ENCODE data around the gene ILF3.

The ILF3 gene

GRCh38 chr19:10621966-10622365, 32.2 kb upstream of the ILF3 start:
- Histone ChIP-seq H3K27me3 (ENCODE audit: insufficient read depth, poor library complexity, severe bottlenecking) (no peaks in the 10 kb centered on the region), H3K27ac (replicated peaks) (no peak overlapping the region), H3K4me3 (replicated peaks; ENCODE audit: insufficient read depth, low read length) (no peak overlapping the region)
- TF ChIP-seq SPI1 (IDR thresholded peaks at IDR 0.05; ENCODE audit: borderline replicate concordance, low read depth), result no peak
- TF ChIP-seq REST (IDR thresholded peaks at IDR 0.05; ENCODE audit: insufficient replicate concordance, low read depth), result no peak
- no peak for TF ChIP-seq GABPA (IDR thresholded peaks at IDR 0.05; ENCODE audit: low read depth)
- no peak for TF ChIP-seq POLR2AphosphoS5 (IDR thresholded peaks at IDR 0.05; ENCODE audit: low read depth)
- no peak for TF ChIP-seq CTCF (IDR thresholded peaks at IDR 0.05; ENCODE audit: insufficient read depth, low read length)
- DNase-seq (ENCODE audit: low read depth in 1 of 2, low spot score in 1 of 2), result no peak

DNA sequence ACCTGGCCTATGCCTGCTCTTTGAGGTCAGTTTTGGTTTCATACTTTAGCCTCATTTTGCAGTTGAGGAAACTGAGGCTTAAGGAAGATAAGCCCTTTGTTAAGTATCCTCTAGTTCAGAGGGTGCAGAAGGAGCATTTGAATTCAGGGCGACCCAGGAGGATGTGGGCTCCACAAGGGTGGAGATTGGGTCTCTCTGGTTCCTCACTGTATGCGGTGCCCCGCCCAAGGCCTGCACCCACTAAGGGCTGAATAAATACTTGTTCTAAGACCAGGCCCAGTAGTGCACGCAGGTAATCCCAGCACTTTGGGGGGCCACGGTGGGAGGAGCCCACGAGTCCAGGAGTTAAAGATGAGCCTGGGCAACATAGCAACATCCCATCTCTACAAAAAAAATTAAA, 29.6 kb upstream of the ILF3 start:
- TF ChIP-seq REST (IDR thresholded peaks at IDR 0.05; ENCODE audit: insufficient replicate concordance, low read depth) (no peak), POLR2AphosphoS5 (IDR thresholded peaks at IDR 0.05; ENCODE audit: low read depth) (no peak)
- Histone ChIP-seq H3K27ac (replicated peaks) (no peak overlapping the region), H3K27me3 (ENCODE audit: insufficient read depth, poor library complexity, severe bottlenecking) (no peaks in the 10 kb centered on the region), H3K4me3 (replicated peaks; ENCODE audit: insufficient read depth, low read length) (no peak overlapping the region)
- DNase-seq (ENCODE audit: low read depth in 1 of 2, low spot score in 1 of 2), result no peak

DNA sequence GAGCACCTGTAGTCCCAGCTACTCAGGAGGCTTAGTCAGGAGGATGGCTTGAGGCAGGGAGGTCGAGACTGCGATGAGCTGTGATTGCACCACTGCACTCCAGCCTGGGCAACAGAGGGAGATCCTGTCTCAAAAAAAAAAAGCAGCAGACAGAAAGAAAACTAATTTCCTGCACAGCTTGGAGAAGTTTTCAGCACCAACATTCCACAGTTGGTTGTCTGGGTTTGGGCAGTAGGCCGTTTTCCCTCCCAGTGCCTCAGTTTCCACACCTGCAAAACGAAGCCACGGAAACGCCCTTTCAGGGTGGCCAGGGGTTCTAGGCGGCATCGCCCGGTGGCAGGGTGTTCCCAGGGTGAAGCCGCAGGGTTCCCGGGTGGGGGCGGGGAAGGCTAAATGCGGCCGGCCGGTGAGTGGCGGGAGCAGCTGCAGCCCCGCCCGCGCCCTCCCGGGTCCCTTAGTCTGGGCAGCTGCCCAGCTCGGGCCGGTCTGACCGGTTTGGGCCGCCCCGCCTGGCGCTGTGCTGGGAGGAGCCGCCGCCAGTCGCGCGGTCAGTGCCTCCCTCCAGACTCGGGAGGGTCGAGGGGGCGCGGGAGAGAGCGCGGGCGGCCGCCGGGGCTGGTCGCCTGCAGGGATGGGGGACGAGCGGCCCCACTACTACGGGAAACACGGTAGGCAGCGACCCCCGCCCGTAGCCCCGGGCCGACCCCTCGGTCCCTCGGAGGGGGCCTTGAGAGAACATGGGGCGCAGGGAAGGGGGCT, 29.0 kb upstream of the ILF3 start, which contains the start of gene SLC44A2:
TSS of gene SLC44A2 (plus strand) at position 551 of the 759 bp plus-strand sequence. CDS start at position 632, 81 bp downstream.
- Histone ChIP-seq H3K27me3 (ENCODE audit: insufficient read depth, poor library complexity, severe bottlenecking) (no peaks in the 10 kb centered on the region), H3K4me3 (replicated peaks; ENCODE audit: insufficient read depth, low read length) (no peak within 1 kb of the TSS), H3K27ac (replicated peaks) (no peak within 1 kb of the TSS)
- TF ChIP-seq POLR2AphosphoS5 (IDR thresholded peaks at IDR 0.05; ENCODE audit: low read depth) (no peak), REST (IDR thresholded peaks at IDR 0.05; ENCODE audit: insufficient replicate concordance, low read depth) (no peak), SPI1 (IDR thresholded peaks at IDR 0.05; ENCODE audit: borderline replicate concordance, low read depth) (no peak), CTCF (IDR thresholded peaks at IDR 0.05; ENCODE audit: insufficient read depth, low read length) (no peak), GABPA (IDR thresholded peaks at IDR 0.05; ENCODE audit: low read depth) (no peak)
- DNase-seq (ENCODE audit: low read depth in 1 of 2, low spot score in 1 of 2), result no peak
